GM08714 (cell line): ENCODE data around the gene PPP1R15B.

Experiments used
- H3K4me3 ChIP-seq: fragments of 200-500 bp; sonication (Bioruptor generic); 2 replicates; pipeline ENCODE4 v1.5.1; 2014; ENCODE audit warnings: mild to moderate bottlenecking, low read length, inconsistent platforms
- ZNF274 ChIP-seq: IDR thresholded peaks from 2 replicates; pipeline ENCODE4 v1.6.1; 2012; ENCODE audit warnings: mild to moderate bottlenecking, low read depth, low read length

Gene PPP1R15B

DNA sequence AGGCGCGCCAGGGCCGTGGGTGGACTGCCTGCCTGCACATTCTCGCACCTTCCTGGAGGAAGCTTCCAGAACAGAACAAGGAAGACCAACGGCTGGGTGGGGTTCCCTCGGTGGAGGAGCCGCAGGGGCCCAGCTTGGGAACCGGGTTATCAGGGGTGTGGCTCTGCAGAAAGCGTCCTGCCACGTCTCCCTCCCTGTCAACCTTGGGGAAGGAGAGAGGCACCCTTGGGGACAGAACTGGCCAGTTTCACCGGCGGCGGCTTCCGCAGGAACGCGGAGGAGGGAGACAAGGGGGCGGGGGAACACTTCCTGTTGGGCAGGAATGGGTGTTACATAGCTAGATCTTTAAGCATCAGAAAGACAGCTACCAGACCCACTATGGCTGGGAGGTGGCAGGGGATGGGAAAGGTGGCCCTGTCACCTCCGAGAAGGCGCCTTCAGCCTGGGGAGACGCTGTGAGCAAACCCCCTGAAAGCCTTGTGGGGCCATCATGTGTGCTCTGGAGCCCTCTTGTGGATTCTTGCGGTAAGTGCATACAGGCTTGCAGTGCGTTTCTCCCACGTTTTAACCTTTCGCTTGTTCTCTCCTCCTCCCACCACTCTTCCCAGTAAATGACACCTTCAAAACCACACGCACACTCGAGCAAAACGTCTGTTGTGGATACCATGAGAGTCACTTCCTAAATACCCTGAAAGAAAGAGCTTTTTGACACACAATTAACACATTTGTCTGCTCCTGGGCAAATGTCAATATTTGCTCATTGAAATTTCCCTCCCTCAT lies 48.1 kb downstream of the PPP1R15B start:
- peak overlapping the region; percentile 7; the same call in 1 of the 2 replicates for H3K4me3 ChIP-seq
- no peak for TF ChIP-seq ZNF274

- H3K4me3 ChIP-seq: no peak overlapping the region; the same call in 1 of the 2 replicates
- no peak for TF ChIP-seq ZNF274
These were observed 48.7 kb downstream of the PPP1R15B start for GRCh38 chr1:204362984-204363334.

- no peak overlapping the region for H3K4me3 ChIP-seq
- TF ChIP-seq ZNF274: no peak
These were observed 49.8 kb downstream of the PPP1R15B start for GRCh38 chr1:204361781-204362180.

- no peak for TF ChIP-seq ZNF274
- H3K4me3 ChIP-seq: no peak overlapping the region
These were observed 50.3 kb downstream of the PPP1R15B start for GRCh38 chr1:204361341-204361771.

DNA sequence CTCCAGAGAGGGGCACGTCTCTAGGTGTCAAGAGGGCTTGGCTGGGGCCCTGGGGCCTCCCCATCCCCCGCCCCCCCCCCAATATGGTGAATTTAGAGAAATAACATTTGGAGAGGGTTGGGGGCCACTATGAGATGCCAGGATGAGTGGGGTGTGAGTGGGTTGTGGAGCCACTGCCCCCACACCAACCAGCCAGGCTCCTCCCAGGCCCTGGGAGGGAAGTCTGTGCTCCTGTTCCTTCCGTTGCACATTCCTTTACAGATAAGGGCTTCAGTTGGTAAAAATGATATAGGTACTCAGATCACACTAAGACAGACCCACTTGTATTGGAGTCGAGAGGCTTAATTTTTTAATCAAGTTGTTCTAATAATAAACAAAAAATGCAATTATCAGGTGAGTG lies 51.3 kb downstream of the PPP1R15B start:
- H3K4me3 ChIP-seq: no peak overlapping the region
- TF ChIP-seq ZNF274: no peak

DNA sequence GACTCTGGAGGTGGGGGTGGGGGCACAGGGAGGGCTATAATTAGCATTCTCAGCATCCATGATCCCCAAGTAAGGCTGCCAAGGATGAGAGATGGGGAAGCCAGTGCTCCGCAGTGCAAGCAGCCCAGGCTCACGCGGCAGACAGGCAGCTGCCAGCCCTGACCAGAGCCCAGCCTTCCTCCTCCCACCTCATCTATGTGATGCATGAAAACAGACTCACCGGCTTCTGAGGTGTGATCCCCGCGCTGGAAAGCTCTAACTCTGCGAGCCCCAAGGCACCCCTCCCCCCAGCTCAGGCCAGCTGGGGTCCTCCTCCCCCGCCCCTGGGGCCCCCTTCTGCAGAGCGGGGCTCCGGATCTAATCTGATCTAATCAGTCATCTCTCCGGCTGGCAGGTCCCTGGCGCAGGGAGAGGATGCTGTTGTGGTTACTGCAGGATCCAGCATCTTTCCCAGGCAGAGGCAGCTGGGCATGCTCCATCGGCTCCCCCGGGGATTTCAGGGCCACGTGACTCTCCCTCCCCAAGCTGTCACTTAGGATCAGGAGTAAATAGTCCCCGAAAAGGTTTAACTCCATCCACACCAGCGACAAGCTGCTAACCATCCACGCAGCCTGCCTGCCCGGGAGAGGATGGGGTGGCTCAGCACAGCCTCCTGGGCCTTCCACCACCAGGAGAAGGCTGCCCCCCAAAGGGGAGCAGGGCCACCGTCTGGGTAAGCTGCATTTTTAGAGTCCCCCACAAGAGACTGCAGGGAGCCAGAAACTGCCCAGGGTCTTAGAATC lies 52.0 kb downstream of the PPP1R15B start, which contains the start of gene PLEKHA6:
TSS of gene PLEKHA6 (minus strand) at position 456 of the 782 bp plus-strand sequence. CDS start 86,202 bp downstream, outside the sequence.
- TF ChIP-seq ZNF274: no peak
- H3K4me3 ChIP-seq: no peak within 1 kb of the TSS

DNA sequence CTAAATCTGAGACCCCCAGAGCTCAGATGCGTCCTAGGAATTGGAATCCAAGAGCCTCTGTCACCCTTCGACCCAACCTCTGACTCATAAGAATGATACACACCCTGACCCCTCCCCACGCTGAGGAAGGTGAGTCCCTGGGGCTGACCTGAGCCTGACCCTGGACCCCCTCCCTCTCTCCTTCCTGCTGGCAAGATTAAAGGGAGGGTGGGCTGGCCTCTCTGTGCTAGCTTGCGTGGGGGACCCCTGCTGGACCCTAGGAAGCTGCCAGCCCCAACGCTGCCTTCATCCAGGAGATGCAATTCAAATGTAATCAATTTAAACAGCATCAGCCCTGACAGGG lies 52.5 kb downstream of the PPP1R15B start:
- H3K4me3 ChIP-seq: no peak overlapping the region
- TF ChIP-seq ZNF274: no peak

DNA sequence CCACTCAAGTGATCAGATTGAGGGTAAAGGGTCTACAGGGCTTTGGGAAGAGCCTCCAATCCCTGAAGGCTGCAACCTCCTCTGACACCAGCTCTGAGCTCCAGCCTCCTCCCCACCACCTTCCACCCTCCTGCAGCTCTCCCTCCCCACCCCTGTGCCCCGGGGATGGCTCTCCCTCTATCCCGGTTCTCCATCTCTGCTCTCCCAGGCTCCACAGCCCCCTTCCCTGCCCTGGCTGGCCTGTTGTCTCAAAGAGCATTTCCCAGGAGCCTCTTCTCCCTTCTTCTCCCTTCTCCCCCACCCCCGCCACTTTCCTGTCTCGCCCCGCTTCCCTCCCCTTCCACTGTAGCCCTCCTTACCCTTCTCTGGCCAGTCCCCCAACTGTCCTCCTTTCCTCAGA lies 53.0 kb downstream of the PPP1R15B start:
- H3K4me3 ChIP-seq: no peak overlapping the region
- no peak for TF ChIP-seq ZNF274

- H3K4me3 ChIP-seq: no peak overlapping the region
- TF ChIP-seq ZNF274: no peak
These were observed 53.8 kb downstream of the PPP1R15B start for GRCh38 chr1:204357551-204358490.

DNA sequence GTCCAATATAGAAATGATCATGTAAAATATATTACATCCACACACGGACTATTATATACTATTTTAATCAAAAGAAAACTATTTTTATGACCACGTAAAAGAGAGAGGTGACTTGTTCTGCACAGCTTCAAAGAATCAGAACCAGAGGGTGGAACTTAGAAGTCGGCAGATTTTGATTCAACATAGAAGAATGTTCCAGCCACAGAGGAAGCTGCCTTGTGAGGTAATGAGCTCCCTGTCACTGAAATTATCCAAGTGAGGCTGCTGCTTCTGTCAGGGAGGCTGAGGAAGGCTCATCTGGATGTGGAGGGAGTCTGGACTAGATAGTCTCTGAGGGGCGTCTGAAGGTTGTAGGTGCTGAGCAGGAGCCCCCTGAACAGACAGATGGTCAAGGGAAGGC lies 54.6 kb downstream of the PPP1R15B start:
- TF ChIP-seq ZNF274: no peak
- H3K4me3 ChIP-seq: no peak overlapping the region

GRCh38 chr1:204355913-204356312 lies 55.7 kb downstream of the PPP1R15B start:
- no peak for TF ChIP-seq ZNF274
- no peak overlapping the region for H3K4me3 ChIP-seq

DNA sequence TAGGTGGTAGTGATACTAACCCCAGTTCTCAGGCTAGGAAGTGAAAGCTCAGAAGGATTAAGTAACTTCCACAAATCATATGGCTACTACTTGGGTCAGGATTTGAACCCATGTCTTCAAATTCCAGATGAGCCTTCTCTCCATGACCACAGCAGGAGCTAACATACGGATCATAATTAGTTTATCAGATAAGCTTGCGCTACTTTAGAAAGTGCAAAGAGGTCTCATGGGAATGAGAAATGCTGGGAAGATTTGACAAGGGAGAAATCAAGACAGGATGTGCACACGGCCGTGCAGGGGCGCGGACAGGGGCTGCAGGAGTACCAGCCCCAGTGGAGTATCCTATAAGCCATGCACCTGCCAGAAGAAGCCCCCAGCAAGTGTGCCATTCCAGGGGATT lies 57.0 kb downstream of the PPP1R15B start:
- TF ChIP-seq ZNF274: no peak
- no peak overlapping the region for H3K4me3 ChIP-seq
